H1 (cell line): ENCODE results near the gene TIAM2. TPM values are rescaled to one million over a fixed set of nuclear protein-coding genes. Genes with fewer than 3 reads are reported as not detected.

ENCODE experiments used
- CTCF ChIA-PET: fragments of 300-600 bp; sonication (Branson Sonifier 250); formaldehyde crosslinking; loops from one replicate; lab custom pipeline; 2021; ENCODE audit not compliant: partially characterized antibody; lab: Charles Lee
- POLR2A ChIA-PET: fragments of 300-600 bp; sonication (Branson Sonifier 250); formaldehyde crosslinking; loops from one replicate; lab custom pipeline; 2021; ENCODE audit warnings: inconsistent platforms; ENCODE audit not compliant: partially characterized antibody; lab: Charles Lee
- DNase-seq, 2 experiments: peaks; one replicate each; pipeline versions ENCODE4 v3.0.0 to v3.0.0-alpha.2; 2010 to 2022; ENCODE audit warnings: low spot score in 2 of 2, low read depth in 1 of 2, mixed read lengths in 1 of 2
- FAIRE-seq: peaks from 2 replicates; lab custom pipeline; 2011; peaks lifted over from hg19 to GRCh38; lab: Jason Lieb, UNC
- H2AFZ ChIP-seq: 2 replicates; pipeline ENCODE4 v1.8.1; 2012; ENCODE audit warnings: low read length, inconsistent platforms
- H2AK5ac ChIP-seq: 2 replicates; pipeline ENCODE4 v1.6.1; 2013; ENCODE audit warnings: low read depth, low read length
- H2BK120ac ChIP-seq: replicated peaks from 2 replicates; pipeline ENCODE3; 2013; ENCODE audit warnings: low read depth, low read length, inconsistent platforms
- H2BK12ac ChIP-seq: 2 replicates; pipeline ENCODE4 v1.6.1; 2013; ENCODE audit warnings: low read depth, low read length
- H2BK15ac ChIP-seq: 2 replicates; pipeline ENCODE4 v1.6.1; 2013; ENCODE audit warnings: low read length
- H2BK20ac ChIP-seq: 2 replicates; pipeline ENCODE4 v1.6.1; 2013; ENCODE audit warnings: low read length
- H2BK5ac ChIP-seq: 2 replicates; pipeline ENCODE4 v1.6.1; 2013; ENCODE audit warnings: low read depth, low read length
- H3K14ac ChIP-seq: 2 replicates; pipeline ENCODE4 v1.6.1; 2013; ENCODE audit warnings: inconsistent platforms; ENCODE audit not compliant: insufficient read length
- H3K18ac ChIP-seq: 2 replicates; pipeline ENCODE4 v1.6.1; 2013; ENCODE audit warnings: low read length; ENCODE audit errors: extremely low read depth
- H3K23ac ChIP-seq: 2 replicates; pipeline ENCODE4 v1.6.1; 2013; ENCODE audit warnings: inconsistent platforms; ENCODE audit not compliant: insufficient read length
- H3K23me2 ChIP-seq: 2 replicates; pipeline ENCODE4 v1.6.1; 2013; ENCODE audit warnings: low read depth, low read length
- H3K27ac ChIP-seq: 2 replicates; pipeline ENCODE4 v1.6.1; 2011; ENCODE audit warnings: low read depth, low read length, inconsistent platforms
- H3K27me3 ChIP-seq, 4 experiments: replicated peaks in 1 of 4; 1 replicate in 1 of 4; 2 replicates in 3 of 4; pipeline versions ENCODE4 v1.6.1 to v1.8.1; 2011 to 2013; ENCODE audit warnings: low read length in 3 of 4, mild to moderate bottlenecking in 3 of 4, inconsistent platforms in 2 of 4, mixed read lengths in 2 of 4, moderate library complexity in 1 of 4; ENCODE audit not compliant: control insufficient read depth in 3 of 4, insufficient read depth in 3 of 4; ENCODE audit errors: extremely low read depth in 1 of 4
- H3K36me3 ChIP-seq, 4 experiments: 2 replicates each; pipeline versions ENCODE4 v1.6.1 to v1.8.1; 2011 to 2013; ENCODE audit warnings: mild to moderate bottlenecking in 4 of 4, low read length in 3 of 4, moderate library complexity in 2 of 4, control low read depth in 1 of 4, inconsistent platforms in 1 of 4; ENCODE audit not compliant: insufficient read depth in 4 of 4, control insufficient read depth in 2 of 4
- H3K4ac ChIP-seq: replicated peaks from 2 replicates; pipeline ENCODE3; 2013; ENCODE audit warnings: low read length, low read depth, mixed read lengths, inconsistent platforms; ENCODE audit not compliant: insufficient read length
- H3K4me1 ChIP-seq, 4 experiments: replicated peaks in 1 of 4; 1 replicate in 1 of 4; 2 replicates in 3 of 4; pipeline versions ENCODE4 v1.6.1 to v1.8.1; 2011 to 2013; ENCODE audit warnings: low read length in 3 of 4, inconsistent platforms in 2 of 4, mixed read lengths in 1 of 4; ENCODE audit not compliant: insufficient read depth in 4 of 4, control insufficient read depth in 3 of 4
- H3K4me2 ChIP-seq, 2 experiments: 2 replicates each; pipeline versions ENCODE4 v1.6.1 to v1.8.1; 2011 to 2013; ENCODE audit warnings: low read depth in 2 of 2, low read length in 2 of 2, control low read depth in 1 of 2, inconsistent platforms in 1 of 2, mild to moderate bottlenecking in 1 of 2; ENCODE audit not compliant: insufficient read depth in 1 of 2
- H3K4me3 ChIP-seq, 4 experiments: fragments of 200-600, 300-600 bp in 1 of 4; sonication (generic), shearing (Covaris generic), sonication (Bioruptor Twin) in 1 of 4; 2 replicates each; pipeline versions ENCODE4 v1.5.1 to v1.8.1; 2011 to 2016; ENCODE audit warnings: low read length in 4 of 4, low read depth in 3 of 4, control low read depth in 2 of 4, inconsistent platforms in 2 of 4, mild to moderate bottlenecking in 2 of 4, mixed read lengths in 1 of 4, moderate library complexity in 1 of 4; ENCODE audit not compliant: insufficient read depth in 2 of 4; ENCODE audit errors: extremely low read depth in 1 of 4
- H3K56ac ChIP-seq: replicated peaks from 2 replicates; pipeline ENCODE3; 2013; ENCODE audit warnings: low read depth, mild to moderate bottlenecking, mixed read lengths, low read length, inconsistent platforms; ENCODE audit not compliant: insufficient read length
- H3K79me1 ChIP-seq: 2 replicates; pipeline ENCODE4 v1.6.1; 2013; ENCODE audit warnings: low read depth, low read length, control low read depth
- H3K79me2 ChIP-seq, 2 experiments: 2 replicates each; pipeline versions ENCODE4 v1.6.1 to v1.8.1; 2012 to 2013; ENCODE audit warnings: low read length in 2 of 2, mild to moderate bottlenecking in 2 of 2, inconsistent platforms in 1 of 2; ENCODE audit not compliant: insufficient read depth in 2 of 2, control insufficient read depth in 1 of 2
- H3K9ac ChIP-seq, 4 experiments: replicated peaks in 1 of 4; 1 replicate in 1 of 4; 2 replicates in 3 of 4; pipeline versions ENCODE4 v1.6.1 to v1.8.1; 2011 to 2013; ENCODE audit warnings: low read depth in 3 of 4, low read length in 3 of 4, control low read depth in 2 of 4, mild to moderate bottlenecking in 2 of 4, moderate library complexity in 2 of 4, inconsistent platforms in 1 of 4; ENCODE audit errors: extremely low read depth in 1 of 4
- H3K9me3 ChIP-seq, 2 experiments: 2 replicates each; pipeline versions ENCODE4 v1.6.1 to v1.8.1; 2012 to 2013; ENCODE audit warnings: mild to moderate bottlenecking in 2 of 2, moderate library complexity in 2 of 2, control low read depth in 1 of 2, inconsistent platforms in 1 of 2, low read depth in 1 of 2, low read length in 1 of 2, mixed read lengths in 1 of 2; ENCODE audit not compliant: insufficient read depth in 2 of 2
- H4K20me1 ChIP-seq, 2 experiments: replicated peaks in 1 of 2; 2 replicates each; pipeline versions ENCODE3 to v1.8.1; 2011 to 2013; ENCODE audit warnings: inconsistent platforms in 2 of 2, low read length in 2 of 2, mild to moderate bottlenecking in 1 of 2; ENCODE audit not compliant: insufficient read depth in 2 of 2, control insufficient read depth in 1 of 2
- H4K5ac ChIP-seq: 2 replicates; pipeline ENCODE4 v1.6.1; 2013; ENCODE audit warnings: low read length, low read depth, mixed read lengths, inconsistent platforms; ENCODE audit not compliant: insufficient read length
- H4K8ac ChIP-seq: 2 replicates; pipeline ENCODE4 v1.8.0; 2013; ENCODE audit warnings: mild to moderate bottlenecking, moderate library complexity, low read length, inconsistent platforms; ENCODE audit not compliant: insufficient read depth; ENCODE audit errors: extremely low read depth
- H4K91ac ChIP-seq: replicated peaks from 2 replicates; pipeline ENCODE3; 2013; ENCODE audit warnings: low read length, mixed read lengths, inconsistent platforms; ENCODE audit not compliant: insufficient read length
- GABPA ChIP-seq: IDR thresholded peaks from 2 replicates; pipeline ENCODE4 v1.6.1; 2011; ENCODE audit warnings: mild to moderate bottlenecking, low read length, moderate library complexity, borderline replicate concordance; ENCODE audit not compliant: insufficient read depth
- WGBS, 2 experiments: shearing (Covaris generic) in 1 of 2; methylation state at CpG; one replicate each; pipeline versions ENCODE4 v1.1.6 to v1.1.7; 2013 to 2015; ENCODE audit warnings: low lambda C conversion rate in 2 of 2, mixed read lengths in 2 of 2, inconsistent platforms in 1 of 2, low coverage in 1 of 2, missing lambda C conversion rate in 1 of 2; ENCODE audit not compliant: insufficient replicate concordance in 2 of 2, insufficient coverage in 1 of 2, insufficient read length in 1 of 2; ENCODE audit errors: extremely low coverage in 1 of 2, missing lambda C conversion rate in 1 of 2; 5-methylcytosine and 5-hydroxymethylcytosine counted together
- polyA plus RNA-seq, 7 experiments: library from polyadenylated mRNA; depleted of rRNA in 3 of 7; stranded (reverse) in 5 of 7; unstranded in 2 of 7; fragments of >200 nt in 5 of 7; fragments of 200-250 nt in 2 of 7; gene quantifications; 1 replicate in 5 of 7; 2 replicates in 1 of 7; 4 replicates in 1 of 7; pipeline versions ENCODE4 v1.2.1 to v1.2.3, GENCODE V29; 2011 to 2013; ENCODE audit warnings: missing spikeins in 2 of 7, mixed read lengths in 2 of 7
- total RNA-seq: library from RNA; stranded (reverse); fragmentation: NEBNext Ultra II Directional; extraction: Animal tissue kit (Norgen Biotek cat#: 25700); gene quantifications from 2 replicates; pipeline ENCODE4 v1.2.1, GENCODE V29; 2021

Gene TIAM2
- total and polyA plus RNA-seq, 2 of the 8 experiments (the other 6 are each of a cell fraction or from before 2014, with no cell fraction given), result 7.4 to 23.9 TPM

GRCh38 chr6:155187106-155187505 is 192.0 kb downstream of the TIAM2 start:
- no peaks in the 10 kb centered on the region; the same call in 1 of the 2 replicates for H3K23me2 ChIP-seq
- H3K4me2 ChIP-seq, result no peak overlapping the region
- no peak overlapping the region for H2AFZ ChIP-seq
- FAIRE-seq, result no peak
- ChIA-PET POLR2A (no interaction called here), CTCF (interaction anchor here (0.9 to 3.2 kb wide), 6 partner anchors 9 to 259 kb away, joined by 3 to 19 read pairs (median 4); no protein-coding TSS in a partner anchor)
- no peak overlapping the region for H3K23ac ChIP-seq
- H4K91ac ChIP-seq, result no peak overlapping the region
- no peak overlapping the region for H2AK5ac ChIP-seq
- no peak overlapping the region for H2BK15ac ChIP-seq
- peaks cover 0 to 3% (median 0%) of the 10 kb centered on the region in 4 experiments; a peak in 3 of 8 replicates for H3K36me3 ChIP-seq
- no peak overlapping the region for H2BK120ac ChIP-seq
- no peak overlapping the region for H3K27ac ChIP-seq
- no peak overlapping the region for H4K8ac ChIP-seq
- H3K27me3 ChIP-seq, result no peaks in the 10 kb centered on the region
- H3K9ac ChIP-seq, result no peak overlapping the region
- no peak overlapping the region for H3K4me3 ChIP-seq
- H2BK5ac ChIP-seq, result no peak overlapping the region
- H2BK20ac ChIP-seq, result no peak overlapping the region
- no peaks in the 10 kb centered on the region for H3K79me2 ChIP-seq
- no peak overlapping the region for H3K18ac ChIP-seq
- H3K4ac ChIP-seq, result no peak overlapping the region
- no peaks in the 10 kb centered on the region for H4K20me1 ChIP-seq
- no peak overlapping the region for H2BK12ac ChIP-seq
- no peak overlapping the region for H3K56ac ChIP-seq
- 84% methylated on average over 2 of the region's 2 CpGs; no CpG with 5 or more reads in 1 of the 2 experiments for WGBS, 2 experiments
- peaks cover 6 to 14% (median 9%) of the 10 kb centered on the region in 4 experiments for H3K4me1 ChIP-seq
- no peak overlapping the region for H3K14ac ChIP-seq
- H3K9me3 ChIP-seq, result no peaks in the 10 kb centered on the region
- no peak overlapping the region for H4K5ac ChIP-seq
- H3K79me1 ChIP-seq, result no peaks in the 10 kb centered on the region
- no peak for DNase-seq
- no peak for TF ChIP-seq GABPA
